Measurements from ENCODE around the gene FFAR2.
"Not testable (repeated sequence)": the region's sequence is repeated elsewhere in the genome, so short reads cannot be mapped to it uniquely, and the experiment has no call there.

FFAR2 gene

DNA sequence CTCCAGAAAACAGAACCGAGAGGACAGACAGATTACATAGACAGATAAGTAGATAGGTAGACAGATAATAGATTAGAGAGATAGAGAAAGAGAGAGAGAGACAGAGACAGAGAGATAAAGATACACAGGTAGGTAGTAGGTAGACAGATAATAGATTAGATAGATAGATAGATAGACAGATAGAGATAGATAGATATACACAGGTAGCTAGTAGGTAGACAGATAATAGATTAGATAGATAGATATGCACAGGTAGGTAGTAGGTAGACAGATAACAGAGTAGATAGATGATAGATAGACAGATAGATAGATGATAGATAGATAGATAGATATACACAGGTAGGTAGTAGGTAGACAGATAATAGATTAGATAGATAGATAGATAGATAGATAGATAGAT is 10.1 kb downstream of the FFAR2 start:
- no peak for FAIRE-seq

GRCh38 chr19:35458731-35459391 is 10.8 kb downstream of the FFAR2 start:
- FAIRE-seq, result no peak

DNA sequence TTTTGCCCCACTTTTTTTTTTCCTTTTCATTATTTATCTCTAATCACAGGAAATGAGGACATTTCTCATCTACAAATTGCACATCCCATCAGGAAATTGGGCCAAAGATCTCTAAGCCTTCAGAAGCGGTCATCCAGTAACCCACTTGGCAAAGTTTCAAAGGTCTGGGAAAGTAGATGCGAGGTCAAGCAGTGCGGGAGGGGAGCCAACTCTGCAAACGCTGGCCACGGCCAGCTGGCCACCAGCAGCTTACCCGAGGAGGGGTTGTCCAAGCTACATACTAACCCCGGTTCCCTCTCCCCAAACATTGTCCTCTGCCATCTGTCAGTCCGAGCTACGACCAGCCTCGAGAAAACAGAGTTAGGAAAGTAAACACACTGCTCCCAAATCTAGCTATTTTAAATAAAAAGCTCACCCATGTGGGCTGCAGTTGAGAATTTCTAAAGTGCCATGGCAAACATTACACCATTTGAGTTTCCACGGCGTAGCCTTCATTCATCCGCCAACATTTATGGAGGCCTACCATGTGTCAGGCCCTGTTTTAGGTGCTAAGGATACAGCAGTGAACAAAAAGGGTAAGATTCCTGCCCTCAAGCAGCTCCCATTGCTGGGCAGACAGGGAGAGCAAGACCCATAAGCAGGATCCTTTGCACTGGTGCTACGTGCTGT is 11.5 kb downstream of the FFAR2 start:
- no peak for FAIRE-seq

DNA sequence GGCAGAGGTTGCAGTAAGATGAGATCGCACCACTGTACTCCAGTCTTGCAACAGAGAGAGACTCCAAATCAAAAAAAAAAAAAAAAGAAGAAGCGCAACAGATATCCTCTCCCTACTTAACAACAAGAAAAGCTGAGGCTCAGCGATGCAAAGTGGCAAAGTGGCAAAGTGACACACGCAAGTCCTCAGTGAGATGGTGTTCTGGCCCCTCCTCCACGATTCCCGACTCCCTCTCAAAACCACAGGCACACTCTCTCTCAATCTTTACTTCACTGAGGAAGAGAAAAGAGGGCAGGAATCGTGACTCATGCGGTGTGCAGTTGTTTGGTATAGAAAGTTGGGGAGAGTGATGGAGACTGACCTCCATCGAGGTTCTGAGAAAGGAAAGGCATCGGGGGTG is 12.6 kb downstream of the FFAR2 start:
- FAIRE-seq, result no peak

- no peak for FAIRE-seq
These were observed 13.0 kb downstream of the FFAR2 start for GRCh38 chr19:35461060-35461459.

DNA sequence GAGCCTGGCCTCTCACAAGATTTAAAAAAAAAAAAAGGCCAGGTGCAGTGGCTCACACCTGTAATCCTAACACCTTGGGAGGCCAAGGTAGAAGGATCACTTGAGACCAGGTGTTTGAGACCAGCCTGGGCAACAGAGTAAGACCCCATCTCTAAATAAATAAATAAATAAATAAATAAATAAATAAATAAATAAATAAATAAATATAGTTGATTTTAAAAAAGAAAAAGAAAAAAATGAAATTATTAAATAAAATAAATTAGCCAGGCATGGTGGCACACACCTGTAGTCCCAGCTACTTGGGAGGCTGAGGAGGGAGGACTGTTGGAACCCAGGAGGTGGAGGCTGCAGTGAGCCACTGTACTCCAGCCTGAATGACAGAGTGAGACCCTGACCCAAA is 13.7 kb downstream of the FFAR2 start:
- not testable (repeated sequence) for FAIRE-seq

GRCh38 chr19:35462476-35462953 is 14.5 kb downstream of the FFAR2 start:
- FAIRE-seq, result no peak

- FAIRE-seq, result not testable (repeated sequence)
These were observed 14.9 kb downstream of the FFAR2 start for GRCh38 chr19:35462956-35463355.

GRCh38 chr19:35466259-35466658 is 18.2 kb downstream of the FFAR2 start:
- no peak for FAIRE-seq

DNA sequence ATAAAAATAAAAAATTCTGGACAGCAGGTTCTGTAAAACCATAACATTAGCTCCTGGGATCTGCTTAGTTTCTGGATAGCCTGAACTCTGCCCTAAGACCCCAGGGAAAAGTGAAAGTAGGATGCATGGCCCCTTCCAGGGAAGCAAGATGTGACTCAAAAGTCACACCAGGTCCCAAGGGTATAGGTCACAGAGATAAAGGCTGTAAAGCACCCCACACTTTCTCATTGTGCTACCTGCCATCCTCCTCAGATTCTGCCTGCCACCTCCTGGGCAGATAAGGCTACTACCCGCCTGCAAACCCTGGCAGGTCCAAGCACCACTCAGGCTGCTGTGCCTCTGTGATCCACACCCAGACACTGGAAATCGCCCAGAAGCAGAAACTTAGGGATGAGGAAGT is 20.6 kb downstream of the FFAR2 start:
- FAIRE-seq, result no peak

DNA sequence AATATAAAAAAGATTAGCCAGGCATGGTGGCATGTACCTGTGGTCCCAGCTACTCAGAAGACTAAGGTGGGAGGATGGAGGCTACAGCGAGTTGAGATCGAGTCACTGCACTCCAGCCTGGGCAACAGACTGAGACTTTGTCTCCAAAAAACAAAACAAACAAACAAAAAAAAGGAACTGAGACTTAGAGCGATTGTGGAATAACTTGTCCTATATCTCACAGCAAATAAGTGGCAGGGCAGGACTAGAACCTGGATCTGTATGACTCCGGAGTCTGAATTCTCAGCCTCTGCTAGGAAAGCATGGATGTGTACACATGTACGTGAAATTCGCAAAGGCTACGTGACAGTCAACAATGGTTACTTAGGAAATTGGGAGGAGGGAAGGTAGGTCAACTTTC is 22.1 kb downstream of the FFAR2 start:
- FAIRE-seq, result no peak

DNA sequence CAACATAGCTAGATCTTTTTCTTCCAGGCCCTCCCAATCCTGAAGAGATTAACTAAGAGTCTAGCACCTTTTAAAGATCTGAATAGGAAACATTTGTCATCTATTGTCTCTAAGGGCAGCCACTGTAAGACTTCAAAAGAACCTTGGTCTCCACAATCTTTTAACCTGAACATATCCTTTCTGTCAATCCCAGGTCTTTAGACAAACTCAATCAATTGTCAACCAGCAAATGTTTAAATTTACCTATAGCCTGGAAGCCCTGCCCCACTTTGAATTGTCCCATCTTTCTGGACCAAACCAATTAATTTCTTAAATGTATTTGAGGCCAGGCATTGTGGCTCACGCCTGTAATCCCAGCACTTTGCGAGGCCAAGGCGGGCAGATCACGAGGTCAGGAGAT is 23.0 kb downstream of the FFAR2 start:
- FAIRE-seq, result not testable (repeated sequence)

GRCh38 chr19:35471946-35472345 is 23.9 kb downstream of the FFAR2 start:
- FAIRE-seq, result no peak

DNA sequence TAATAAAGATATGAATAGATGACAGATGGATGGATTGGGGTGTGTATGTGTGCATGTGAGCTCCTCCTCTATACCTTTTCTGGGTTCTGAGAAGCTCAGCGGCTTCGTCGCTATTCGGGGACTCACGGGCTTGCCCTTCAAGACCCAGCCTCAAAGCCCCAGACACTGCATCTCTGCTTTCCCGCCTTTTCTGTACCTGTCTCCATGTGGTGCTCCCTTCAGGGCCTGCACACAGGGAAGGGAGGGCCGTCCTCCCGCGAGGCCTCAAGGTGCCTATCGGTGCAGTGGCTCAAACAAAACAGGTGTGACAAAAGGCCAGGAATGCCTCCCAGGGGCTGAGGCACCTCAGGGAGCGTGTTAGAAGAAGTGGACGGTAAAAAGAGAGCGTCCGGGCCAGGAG is 26.0 kb downstream of the FFAR2 start:
- no peak for FAIRE-seq

DNA sequence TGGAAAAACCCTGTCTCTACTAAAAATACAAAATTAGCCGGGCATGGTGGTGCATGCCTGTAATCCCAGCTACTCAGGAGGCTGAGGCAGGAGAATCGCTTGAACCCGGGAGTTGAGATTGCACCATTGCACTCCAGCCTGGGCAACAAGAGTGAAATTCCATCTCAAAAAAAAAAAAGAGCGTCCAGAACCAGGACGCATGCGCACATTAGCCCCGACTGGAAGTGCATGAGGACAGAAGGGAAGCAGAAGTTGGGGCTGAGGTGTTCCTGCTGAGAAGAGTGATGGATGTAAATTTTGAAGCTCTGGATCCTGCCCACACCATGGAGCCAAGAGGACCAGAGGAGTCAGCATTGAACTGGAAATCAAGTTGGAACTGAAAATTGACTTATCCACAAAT is 26.5 kb downstream of the FFAR2 start:
- not testable (repeated sequence) for FAIRE-seq

DNA sequence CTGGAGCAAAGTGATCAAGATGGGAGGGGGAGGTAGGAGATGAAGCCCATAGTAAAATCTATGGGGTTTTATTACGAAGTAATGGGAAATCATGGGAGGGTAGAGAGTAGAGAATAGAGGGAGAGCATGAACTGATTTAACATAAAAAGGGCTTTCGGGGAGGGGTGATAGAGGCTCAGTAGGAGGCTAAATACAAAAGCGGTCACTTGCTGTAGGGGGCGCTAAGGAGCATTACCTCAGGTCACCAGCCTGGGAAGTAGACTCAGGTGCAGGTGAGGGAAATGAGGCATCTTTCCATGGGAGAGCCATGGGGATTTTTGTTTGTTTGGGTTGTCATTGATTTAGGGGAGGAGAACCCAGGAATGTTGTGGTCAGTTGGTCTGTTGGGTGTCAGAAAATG is 28.1 kb downstream of the FFAR2 start:
- no peak for FAIRE-seq

DNA sequence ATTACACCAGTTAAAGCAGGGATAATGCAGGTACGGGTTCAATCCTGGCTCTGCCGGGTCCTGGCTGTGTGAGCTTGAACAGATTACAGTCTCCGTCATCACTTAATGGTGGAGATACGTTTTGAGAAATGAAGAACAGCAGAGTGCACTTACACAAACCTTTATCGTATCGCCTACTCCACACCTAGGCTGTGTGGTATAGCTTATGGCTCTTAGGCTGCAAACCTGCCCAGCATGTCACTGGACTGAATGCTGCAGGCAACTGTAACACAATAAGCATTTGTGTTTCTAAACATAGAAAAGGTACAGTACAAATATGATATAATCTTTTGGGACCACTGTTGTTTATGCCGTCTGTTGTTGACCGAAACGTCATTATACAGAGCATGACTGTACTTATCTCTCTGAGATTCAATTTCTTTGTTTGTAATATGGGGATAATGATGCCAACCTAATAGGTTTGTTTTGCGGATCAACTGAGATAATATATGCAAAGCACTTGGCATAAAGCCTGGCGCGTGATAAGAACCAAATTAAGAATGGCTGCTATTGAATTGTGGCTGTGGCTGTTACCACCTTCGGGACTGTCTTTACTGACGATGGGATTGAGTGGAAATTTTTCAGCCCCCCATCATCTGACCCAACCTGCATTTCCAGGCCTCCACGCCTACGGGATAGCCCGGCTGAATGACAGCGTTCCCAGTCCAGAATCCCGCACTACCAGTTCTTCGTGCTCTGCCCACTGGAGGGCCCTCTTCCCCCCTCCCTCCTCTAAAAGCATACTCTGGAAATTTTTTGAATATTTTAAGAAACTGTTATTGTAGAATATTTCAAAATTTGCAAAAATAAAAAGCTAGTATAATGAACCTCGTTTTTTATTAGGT is 31.0 kb downstream of the FFAR2 start:
- no peak for FAIRE-seq

- no peak for FAIRE-seq
These were observed 35.0 kb downstream of the FFAR2 start for GRCh38 chr19:35483089-35483488.

- FAIRE-seq, result no peak
These were observed 36.4 kb downstream of the FFAR2 start for GRCh38 chr19:35484252-35485036.

GRCh38 chr19:35486268-35486708 is 38.2 kb downstream of the FFAR2 start:
- FAIRE-seq, result no peak

DNA sequence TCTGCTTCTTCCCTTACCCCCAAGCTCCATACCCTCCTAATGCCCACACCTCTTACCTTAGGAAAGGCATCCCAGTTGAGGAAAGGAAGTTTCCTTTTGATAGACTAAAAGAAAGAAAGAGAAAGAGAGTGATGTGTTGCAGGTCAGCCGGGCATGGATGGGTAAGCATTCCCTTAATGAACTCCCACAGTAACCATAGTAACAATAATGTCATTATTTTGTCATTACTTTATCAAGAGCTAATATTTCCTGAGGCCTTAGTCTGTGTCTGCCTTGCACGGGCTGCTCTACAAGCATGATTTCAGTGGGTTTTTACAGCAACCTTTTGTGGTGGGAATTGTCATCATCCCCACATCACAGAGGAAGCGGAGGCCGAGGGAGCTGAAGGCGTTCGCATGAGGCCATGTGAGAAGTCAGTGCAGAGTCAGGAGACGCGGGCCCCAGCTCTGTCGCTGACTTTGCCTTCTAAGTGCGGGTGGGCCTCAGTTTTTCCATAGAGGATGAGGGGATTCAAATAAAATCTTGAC is 39.7 kb downstream of the FFAR2 start:
- FAIRE-seq, result no peak

DNA sequence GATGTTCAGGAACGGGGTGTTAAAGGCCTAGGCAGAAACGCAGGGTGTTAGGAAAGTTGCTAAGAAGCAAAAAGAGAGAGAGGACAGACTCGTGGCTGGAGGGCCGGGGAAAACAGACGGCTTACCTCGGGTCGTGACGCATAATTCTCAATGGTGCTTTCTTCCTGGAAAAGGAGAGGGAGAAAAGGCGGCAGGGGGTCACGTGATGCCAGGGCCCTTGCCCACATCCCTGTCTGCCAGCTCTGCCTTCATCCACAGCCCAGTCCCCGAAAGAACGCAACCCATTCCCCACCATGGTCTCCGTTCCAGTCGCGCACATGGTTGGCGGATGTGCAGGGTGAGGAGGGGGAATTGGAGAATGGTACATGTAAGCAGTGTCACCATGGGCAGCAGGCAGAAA is 40.6 kb downstream of the FFAR2 start:
- no peak for FAIRE-seq

GRCh38 chr19:35490364-35490763 is 42.3 kb downstream of the FFAR2 start, which contains the start of gene KRTDAP:
KRTDAP (minus strand) TSS chr19:35490464; CDS start chr19:35490442, 22 bp downstream.
- no peak for FAIRE-seq
